HG03565 (cell line): ENCODE measurements around the gene AEN.

Experiments used
- ATAC-seq: cut with Tn5 transposase; IDR thresholded peaks from one replicate; pipeline ENCODE4 v1.9.1; 2021; ENCODE audit warnings: mild to moderate bottlenecking, moderate library complexity; ENCODE audit not compliant: unreplicated experiment

The AEN gene

DNA sequence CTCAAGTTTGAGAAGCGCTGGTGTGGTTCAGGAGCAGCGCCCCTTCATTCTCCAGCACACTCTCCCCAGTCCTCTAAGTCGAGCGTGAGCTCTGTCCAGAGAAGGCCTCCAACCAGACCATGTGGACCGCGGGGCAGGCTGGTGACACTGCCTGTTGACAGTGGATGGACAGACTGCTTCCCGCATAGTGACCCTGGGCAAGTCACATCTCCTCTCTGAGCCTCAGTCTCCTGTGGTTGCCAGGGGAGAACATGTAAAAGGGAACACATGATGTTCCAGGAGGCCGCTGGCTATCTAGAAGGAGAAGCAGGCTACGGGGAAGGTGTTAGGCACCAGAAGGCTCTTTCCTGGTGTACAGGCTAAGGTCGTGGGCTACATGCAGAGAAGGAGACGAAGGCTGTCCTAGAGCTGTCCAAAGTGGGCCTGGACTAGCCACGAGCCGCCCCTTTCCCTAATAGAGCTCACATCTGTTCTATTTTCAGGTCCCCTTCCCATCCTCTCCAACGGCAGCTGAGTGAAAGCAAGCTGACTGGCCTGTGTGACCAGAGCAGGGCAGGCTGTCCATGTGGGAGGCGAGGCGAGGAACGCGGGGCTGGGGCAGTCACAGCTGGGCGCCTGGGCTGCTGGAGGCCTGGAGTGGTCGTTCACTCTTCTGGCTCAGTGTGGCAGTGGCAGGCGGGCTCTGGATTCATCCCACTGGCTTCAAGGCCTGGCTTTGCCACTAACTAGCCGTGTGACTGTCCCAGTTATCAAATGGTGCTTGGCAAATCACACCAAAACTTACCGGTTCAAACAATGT, 28.8 kb downstream of the AEN start:
- no peak for ATAC-seq

DNA sequence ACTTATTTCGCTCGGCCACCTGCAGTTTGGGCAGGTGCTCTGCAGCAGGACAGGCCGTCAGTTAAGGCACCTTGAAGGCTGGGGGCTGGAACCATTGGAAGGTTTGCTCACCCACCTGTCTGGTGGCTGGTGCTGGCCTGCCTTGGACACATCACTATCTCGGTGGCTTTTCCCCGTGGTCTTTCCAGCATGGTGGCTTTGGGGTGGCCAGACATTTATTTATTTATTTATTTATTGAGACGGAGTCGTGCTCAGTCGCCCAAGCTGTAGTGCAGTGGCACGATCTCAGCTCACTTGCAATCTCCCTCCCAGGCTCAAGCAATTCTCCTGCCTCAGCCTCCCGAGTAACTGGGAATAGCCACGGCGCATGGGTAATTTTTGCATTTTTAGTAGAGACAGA, 29.4 kb downstream of the AEN start:
- ATAC-seq = no peak

DNA sequence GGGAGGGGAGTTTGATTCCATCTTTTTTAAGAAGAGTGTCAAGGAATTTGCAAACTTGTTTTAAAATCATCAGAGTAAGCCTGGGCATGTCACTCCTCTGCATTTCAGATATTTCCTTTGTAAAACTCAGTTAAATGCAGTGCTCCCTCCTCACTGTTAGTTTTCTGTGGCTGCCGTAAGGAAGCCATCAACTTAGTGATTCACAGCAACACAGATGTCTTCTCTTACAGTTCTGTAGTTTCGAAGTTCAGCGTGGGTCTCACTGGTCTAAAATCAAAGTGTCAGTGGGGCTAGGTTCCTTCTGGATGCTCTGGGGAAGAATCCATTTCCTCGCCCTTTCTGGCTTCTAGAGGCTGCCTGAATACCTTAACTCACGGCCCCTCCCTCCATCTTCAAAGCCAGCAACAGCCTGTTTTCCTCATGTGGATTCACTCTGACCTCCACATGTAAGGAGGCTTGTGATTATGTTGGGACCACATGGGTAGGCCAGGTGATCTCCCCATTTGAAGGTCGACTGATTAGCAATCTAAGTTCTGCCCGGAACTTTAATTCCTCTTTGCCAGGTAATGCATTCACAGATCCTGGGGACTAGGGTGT, 30.1 kb downstream of the AEN start:
- no peak for ATAC-seq

DNA sequence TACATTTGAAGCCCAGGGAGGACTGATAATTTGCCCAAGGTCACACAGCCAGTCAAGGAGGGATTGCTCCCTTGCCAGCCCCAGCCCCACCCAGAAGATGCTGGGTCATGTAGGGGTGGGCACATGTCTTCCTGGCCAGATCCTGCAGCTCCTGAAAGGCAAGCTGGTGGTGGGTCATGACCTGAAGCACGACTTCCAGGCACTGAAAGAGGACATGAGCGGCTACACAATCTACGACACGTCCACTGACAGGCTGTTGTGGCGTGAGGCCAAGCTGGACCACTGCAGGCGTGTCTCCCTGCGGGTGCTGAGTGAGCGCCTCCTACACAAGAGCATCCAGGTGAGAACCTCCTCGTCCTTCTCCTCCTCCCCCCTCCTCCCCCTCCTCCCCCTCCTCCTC, 30.8 kb downstream of the AEN start:
- no peak for ATAC-seq

DNA sequence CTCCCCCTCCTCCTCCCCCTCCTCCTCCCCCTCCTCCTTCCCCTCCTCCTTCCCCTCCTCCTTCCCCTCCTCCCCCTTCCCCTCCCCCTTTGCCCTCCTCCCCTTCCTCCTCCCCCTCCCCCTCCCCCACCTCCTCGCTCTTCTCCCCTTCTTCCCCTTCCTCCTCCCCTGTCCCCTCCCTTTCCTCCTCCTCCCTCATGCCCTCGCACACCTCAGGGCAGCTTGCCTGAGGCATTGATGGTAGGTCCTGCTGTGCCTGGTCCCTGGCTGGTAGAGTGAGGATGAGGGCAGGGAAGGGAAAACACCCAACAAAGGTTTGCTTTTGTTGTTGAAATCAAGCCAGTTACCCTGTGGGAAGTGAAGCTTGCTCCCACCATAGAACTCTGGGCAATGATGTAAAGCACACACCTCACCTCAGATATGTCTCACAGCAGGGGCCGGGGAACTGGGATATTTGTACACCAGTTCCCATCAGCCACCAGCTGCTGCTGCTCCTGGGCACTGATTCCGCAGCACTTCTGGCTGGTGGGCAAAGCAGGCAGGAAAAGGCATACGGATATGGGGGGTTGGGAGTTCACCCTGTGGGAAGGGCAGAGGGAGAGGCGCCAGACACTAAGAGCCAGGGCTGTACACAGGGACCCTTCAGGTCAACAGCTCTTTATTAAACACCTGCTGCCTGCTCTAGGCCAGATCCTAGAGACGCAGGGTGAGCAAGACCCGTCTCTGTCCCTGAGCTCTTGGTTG, 31.5 kb downstream of the AEN start:
- ATAC-seq = no peak

DNA sequence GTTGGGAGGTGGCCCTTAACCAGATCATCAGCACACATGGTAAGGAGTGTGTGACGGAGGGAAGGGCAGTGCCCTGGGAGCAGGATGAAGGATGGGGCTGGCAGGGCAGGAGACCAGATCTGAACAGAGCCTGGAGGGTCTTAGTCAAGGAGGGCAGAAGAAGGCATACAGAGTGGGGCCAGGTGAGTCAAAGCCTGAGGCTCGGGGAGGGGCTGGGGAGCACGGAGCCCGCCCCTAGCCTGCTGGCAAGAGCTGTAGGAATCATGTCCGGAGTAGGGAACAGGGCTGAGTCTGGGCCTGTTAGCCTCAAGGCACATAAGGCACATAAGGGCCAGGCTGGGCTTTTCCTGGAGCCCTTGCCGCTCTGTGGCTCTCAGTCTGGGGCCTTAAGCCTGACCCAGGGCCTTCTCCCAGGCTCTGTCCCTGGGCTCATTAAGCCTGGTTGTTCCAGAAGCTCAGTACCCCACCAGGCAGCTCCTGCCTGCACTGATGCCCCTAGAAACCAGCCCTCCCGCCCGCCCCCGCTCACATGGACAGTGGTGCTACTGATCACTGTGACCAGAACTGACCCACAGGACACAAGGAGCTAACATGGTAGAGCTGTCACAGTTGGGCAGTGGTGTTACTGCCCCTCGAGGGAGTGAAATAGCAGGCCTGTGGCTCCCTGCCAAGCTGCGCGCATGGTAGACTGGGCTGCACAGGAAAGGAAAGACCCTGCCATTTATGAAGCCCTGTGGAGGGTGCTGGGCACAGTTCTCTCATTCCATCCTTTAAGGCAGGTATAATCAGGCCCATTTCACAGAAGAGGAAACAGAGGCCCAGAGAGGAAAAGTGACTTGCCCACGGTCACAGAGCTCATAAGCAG, 32.3 kb downstream of the AEN start:
- no peak for ATAC-seq

DNA sequence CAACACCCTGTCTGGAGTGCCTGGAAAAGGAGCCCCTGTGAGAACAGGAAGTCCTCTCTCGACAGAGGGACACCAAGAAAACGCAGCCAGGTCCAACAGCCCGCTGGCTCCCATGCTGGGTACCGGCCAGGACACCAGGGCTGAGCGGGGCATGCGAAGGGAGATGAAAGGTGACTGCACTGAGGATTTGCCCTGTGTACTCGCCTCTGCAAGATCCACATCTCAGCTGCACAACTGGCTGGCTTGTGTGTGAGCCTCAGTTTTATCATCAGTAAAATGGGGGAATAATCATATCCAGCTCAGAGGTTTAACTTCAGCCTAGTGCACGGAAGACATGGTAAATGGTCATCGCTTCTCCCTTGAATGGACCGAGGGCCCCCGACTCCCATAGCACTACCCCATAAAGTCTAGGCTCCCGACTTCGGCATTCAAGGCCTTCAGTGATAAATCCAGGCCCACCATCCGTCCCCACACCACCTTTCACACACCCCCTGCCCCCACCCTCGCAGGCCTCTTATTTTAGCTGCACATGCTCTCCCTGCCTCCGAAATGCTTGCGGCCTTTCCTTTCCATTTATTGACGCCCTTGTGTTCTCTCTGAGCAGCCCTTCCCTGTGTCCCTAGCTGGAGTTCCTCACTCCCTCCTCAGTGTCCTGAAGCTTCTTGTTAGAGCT, 33.4 kb downstream of the AEN start:
- ATAC-seq = no peak

DNA sequence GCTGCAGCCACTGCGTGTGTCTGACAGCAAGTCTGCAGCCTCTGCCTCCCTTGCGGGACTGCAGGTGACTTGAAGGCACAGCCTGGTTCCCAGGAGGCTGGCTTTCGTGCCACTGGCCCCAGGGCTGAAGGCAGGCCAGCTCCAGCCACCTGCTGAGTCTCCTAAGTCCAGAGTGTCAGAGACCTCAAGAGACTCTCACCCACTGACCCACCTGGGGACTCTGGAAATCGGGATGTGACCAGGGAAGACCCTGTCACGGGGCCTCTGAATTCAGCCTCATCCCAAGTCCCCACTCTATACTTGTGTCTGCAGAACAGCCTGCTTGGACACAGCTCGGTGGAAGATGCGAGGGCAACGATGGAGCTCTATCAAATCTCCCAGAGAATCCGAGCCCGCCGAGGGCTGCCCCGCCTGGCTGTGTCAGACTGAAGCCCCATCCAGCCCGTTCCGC, 34.0 kb downstream of the AEN start:
- ATAC-seq = no peak

DNA sequence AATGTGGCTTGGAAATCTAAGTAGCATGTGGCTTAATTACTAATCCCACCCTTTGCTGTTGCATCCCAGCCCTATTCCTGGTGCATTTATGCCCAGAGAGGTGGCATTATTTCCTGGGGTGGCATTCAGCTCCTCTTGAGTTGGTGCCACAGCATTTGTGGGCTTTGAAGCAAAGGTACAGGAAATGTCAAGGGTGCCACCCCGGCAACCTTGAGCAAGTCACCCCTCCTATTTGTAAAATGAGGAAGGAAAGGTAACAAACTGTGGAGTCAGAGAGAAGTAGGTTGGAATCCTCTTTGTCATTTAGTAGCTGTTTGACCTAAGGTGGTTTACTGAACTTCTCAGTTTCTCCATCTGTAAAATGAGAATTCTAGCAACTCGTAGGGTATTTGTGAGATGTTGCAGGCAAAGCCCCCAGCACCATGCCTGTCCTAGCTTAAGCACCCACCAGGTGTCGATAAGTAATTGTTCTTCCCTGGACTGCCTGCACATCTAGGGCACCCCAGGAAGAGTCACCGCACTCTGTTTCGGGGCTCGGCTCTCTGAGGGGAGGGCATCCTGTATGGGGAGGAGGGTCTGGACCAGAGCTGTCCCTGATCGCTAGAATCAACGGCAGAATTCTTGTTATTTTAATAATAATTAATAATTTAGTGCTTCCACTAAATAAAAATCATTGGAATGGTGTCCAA, 34.8 kb downstream of the AEN start:
- ATAC-seq = no peak

DNA sequence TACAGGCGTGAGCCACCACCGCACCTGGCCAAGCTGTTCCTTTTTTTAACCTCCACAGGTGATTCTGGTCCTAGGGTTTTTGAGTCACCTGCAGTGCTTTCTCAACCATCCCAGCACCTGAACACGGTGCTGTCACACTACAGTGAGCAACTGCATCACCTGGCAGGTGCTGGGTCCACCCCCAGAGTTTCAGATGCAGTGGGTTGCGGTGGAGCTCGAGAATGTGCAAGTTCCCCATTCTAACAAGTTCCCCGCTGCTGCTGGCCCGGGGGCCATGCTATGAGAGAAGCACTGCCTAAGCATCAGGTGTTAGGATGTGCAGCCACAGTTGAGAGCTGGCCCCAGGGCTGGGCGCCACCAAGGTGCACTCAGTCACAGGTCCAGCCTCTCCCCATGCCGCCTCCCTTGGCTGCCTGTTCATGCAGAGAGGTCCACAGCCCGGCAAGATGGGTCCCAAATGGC, 35.7 kb downstream of the AEN start:
- ATAC-seq = peak; percentile 95

DNA sequence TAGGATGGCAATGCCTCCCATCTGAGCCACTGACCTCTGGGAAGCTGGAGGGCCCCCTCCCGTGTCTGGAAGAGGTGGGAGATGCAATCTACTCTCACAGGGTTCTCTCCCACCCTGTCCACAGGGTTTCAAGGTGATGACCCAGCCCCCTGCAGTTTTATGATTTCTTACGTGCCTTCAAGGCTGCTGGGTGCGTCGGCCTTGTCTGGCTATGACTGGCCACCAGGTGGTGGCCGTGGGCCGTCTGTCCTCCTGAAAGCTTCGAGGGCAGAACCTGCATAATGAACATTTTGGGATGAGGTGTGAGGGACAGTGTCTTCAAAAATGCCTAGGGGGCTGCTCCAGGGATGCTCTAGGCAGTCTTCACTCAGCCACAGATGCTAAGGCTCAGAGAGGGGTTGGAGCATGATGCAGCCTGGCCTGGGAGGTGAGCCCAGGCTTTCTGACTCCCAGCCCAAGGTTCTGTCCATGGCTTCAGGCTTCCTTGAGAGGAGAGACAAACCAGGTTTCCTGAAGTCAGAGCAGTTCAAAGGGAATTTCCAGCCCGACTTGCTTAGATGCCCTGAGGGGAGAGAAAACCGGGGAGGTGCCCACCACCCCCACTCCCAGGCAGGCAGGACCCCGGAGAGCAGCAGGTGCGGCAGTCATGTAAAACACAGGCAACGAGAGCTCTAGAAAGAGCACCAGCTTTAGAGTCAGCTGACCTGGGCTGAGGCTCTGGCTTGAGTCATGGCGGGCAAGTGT, 36.4 kb downstream of the AEN start:
- no peak for ATAC-seq

DNA sequence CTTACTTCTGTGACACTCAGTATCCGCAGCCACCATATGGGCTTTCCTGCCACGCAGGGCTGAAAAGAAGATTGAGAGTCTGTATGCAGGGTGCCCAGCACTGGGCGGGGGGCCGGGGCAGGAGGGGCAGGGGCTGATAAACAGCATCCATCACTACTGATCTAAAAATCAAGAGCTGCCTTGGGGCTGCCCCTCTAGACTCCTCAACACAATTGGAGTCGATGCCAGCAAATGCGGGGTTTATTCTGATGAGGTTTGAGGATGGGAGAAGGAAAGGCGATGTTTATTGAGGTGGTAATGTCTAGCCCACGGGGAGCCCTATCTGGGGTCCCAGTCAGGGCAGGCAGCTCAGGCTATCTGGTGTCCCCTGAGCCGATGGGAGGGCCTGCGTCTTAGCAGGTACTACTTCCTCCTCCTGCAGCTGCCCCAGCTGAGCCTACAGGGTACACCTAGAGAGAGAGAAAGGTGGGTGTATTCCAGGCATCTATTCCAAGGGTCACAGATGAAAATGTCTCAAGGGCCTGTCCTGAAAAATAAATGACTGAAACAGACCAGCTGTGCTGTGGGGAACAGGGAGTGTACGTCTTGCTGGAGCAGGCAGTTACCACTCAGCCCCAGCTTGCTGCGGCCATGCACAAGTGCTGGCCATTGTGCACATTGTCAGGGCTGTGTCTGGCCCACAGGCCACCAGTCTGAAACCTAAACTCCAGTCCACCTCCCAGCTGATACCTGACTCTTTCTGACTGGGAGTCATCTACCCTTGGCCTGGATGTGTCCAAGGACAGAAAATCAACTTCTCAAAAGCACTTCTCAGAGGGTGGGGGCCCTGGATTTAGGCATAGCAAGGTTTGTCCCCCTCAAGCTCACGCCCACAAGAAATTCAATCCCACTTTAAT, 37.2 kb downstream of the AEN start:
- no peak for ATAC-seq

DNA sequence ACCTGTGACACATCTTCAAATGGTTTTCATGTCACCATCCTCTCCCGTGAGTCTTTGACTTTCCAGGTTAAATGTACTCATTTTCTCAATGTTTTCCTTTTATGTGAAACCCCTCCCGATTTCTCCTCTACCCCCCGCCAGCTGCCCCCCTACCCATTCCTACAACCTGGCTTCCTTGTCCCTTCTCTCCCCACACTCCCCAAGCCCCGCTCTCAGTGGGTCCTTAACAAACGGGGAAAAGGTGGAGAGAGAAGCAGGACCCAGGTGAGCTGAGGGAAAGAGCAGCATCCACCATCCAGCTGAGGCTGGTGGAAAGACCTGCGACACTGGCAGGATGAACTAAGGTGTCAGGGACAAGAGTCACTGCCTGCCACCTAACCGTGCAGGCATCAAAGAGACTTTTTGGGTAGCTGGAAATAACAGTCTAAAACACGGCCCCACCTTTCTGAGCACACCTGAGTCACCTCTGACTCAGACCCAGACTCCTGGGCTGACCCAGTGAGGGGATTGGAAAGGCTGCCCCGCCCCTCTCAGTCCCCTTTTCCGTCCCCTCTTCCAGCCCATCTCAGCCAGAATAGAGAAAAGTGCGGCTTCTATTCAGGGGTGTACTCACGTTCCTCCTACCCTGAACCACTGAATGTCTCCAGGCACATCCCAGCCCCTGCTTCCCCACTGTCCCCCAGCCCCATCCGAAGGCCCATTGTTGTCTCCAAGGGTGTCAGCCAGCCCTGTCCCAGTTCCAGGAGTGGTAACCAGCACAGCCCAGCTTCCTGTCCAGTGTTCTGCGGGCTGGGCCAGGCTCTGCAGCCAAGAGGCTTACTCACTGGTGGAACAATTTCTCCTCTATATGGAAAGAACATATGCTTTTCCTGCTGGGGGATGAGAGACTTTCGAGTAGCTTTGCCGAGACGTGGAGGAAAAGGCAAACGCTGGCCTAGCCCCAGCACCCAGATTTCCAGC, 38.1 kb downstream of the AEN start:
- ATAC-seq = no peak

DNA sequence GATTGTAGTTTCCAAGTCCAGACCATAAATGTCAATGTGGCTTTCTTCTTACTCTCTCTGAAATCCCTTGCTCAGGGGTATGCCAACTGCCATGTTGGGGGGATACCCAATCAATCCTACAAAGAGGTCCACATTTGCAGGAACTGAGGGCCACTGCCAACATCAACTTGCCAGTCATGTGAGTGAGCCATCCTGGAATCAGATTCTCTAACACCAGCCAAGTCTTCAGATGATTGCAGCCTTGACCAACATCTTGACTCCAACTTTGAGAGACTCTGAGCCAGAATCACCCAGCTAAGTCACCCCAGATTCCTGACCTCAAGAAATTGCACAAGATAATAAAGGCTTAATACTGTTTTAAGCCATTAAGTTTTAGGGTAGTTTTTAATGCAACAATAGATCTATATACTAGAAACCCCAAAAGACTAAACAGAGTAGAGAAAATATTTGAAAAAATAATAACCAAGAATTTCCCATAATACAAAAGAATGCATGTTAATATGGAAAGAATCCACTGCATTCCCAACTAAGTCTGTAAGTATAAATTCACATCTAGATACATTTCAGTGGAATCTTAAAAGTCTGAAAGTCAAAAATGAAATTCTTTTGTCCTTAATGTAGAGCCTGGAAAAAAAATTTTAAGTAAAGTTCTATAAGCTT, 40.0 kb downstream of the AEN start:
- ATAC-seq = no peak

DNA sequence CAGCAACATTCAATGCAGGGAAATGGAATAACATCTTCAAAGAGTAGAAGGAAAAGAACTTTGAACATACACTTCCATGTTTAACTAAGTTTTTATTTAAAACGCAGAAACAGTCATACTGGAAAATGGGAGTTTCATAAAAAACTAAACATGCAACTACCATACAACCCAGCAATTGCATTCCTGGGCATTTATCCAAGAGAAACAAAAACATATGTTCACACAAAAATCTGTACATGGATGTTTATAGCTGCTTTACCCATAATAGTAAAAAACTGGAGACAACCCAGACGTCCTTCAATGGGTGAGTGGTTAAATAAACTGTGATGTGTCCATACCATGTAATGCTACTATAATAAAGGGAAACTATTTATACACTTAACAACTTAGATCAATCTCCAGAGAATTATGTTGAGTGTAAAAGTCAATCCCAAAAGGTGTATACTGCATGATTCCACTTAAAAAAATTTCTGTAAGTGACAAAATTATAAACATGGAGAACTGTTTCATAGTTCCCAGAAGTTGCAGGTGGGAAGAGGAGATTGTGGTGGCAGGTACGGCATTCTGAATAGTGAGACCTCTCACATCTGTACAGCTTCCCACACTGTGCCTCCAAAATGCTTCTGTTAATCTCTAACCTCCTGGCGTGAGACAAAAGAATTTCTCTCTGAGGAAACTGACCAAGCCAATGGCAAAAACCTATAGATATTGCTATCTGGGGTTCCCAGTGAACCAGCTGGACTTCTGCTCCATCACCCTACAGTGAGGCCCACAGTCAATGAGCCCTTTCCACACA, 40.8 kb downstream of the AEN start:
- no peak for ATAC-seq
